Neural progenitor cell (in vitro differentiated cells): ENCODE measurements around the gene PDGFC.

Experiments
- EZH2phosphoT487 ChIP-seq: fragments of 200-600 bp; sonication (generic); IDR thresholded peaks from 2 replicates; pipeline ENCODE4 v1.6.1; 2017; ENCODE audit warnings: antibody characterized with exemption
- TF ChIP-seq, protein P1 (sequence below): fragments of 200-600 bp; sonication (generic); IDR thresholded peaks from 2 replicates; pipeline ENCODE4 v1.5.1; 2017; ENCODE audit warnings: antibody characterized with exemption, mild to moderate bottlenecking

DNA sequence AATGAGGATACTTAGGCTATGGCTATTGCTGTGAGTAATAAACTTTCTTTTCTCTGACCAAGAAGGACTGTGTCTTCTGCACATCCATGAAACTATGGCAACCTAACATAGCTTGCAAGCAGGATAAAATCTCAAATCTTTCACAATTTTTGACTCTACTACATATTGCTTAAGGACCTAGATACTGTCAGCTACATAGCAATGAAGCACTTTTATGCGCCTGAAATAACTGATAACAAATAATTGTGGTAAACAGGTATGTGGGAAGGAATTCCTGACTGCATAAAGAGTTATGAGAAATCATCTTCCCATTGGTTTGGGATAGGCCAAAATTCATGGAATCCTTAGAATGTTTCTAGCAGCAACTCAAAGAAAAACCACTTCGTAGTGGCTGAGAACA lies 41.2 kb upstream of the PDGFC start:
- TF ChIP-seq, protein P1, sequence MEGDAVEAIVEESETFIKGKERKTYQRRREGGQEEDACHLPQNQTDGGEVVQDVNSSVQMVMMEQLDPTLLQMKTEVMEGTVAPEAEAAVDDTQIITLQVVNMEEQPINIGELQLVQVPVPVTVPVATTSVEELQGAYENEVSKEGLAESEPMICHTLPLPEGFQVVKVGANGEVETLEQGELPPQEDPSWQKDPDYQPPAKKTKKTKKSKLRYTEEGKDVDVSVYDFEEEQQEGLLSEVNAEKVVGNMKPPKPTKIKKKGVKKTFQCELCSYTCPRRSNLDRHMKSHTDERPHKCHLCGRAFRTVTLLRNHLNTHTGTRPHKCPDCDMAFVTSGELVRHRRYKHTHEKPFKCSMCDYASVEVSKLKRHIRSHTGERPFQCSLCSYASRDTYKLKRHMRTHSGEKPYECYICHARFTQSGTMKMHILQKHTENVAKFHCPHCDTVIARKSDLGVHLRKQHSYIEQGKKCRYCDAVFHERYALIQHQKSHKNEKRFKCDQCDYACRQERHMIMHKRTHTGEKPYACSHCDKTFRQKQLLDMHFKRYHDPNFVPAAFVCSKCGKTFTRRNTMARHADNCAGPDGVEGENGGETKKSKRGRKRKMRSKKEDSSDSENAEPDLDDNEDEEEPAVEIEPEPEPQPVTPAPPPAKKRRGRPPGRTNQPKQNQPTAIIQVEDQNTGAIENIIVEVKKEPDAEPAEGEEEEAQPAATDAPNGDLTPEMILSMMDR: no peak
- no peak for TF ChIP-seq EZH2phosphoT487
